CD14-positive monocyte (primary cell): Measurements from ENCODE around the gene AQP10. TPM values are rescaled to one million over a fixed set of nuclear protein-coding genes. Genes with fewer than 3 reads are reported as not detected.

Experiments used
- DNase-seq, 3 donors: peaks; one replicate each; pipeline ENCODE4 v3.0.0-alpha.2; 2011 to 2022
- H2AFZ ChIP-seq: 2 replicates; pipeline ENCODE4 v1.6.0; 2012; ENCODE audit warnings: mild to moderate bottlenecking, low read depth, low read length, inconsistent platforms; ENCODE audit not compliant: insufficient read depth, poor library complexity, severe bottlenecking
- H3K27ac ChIP-seq, 2 donors: 1 replicate in 1 of 2; 2 replicates in 1 of 2; pipeline ENCODE4 v1.5.1; 2012 to 2013; ENCODE audit warnings: low read length in 2 of 2, control low read depth in 1 of 2, inconsistent platforms in 1 of 2, low read depth in 1 of 2, mild to moderate bottlenecking in 1 of 2
- H3K27me3 ChIP-seq, 2 donors: one replicate each; pipeline versions ENCODE4 v1.6.0 to v1.6.1; 2011 to 2013; ENCODE audit warnings: low read length in 2 of 2; ENCODE audit not compliant: control insufficient read depth in 2 of 2, insufficient read depth in 2 of 2
- H3K36me3 ChIP-seq, 2 donors: replicated peaks in 1 of 2; 1 replicate in 1 of 2; 2 replicates in 1 of 2; pipeline versions ENCODE4 v1.5.1 to v1.6.1; 2012 to 2013; ENCODE audit warnings: low read length in 2 of 2, control low read depth in 1 of 2, inconsistent platforms in 1 of 2, mild to moderate bottlenecking in 1 of 2; ENCODE audit not compliant: insufficient read depth in 2 of 2, control insufficient read depth in 1 of 2
- H3K4me1 ChIP-seq, 2 donors: 1 replicate in 1 of 2; 2 replicates in 1 of 2; pipeline versions ENCODE4 v1.5.1 to v1.6.1; 2012 to 2013; ENCODE audit warnings: low read length in 2 of 2, control low read depth in 1 of 2, inconsistent platforms in 1 of 2, mild to moderate bottlenecking in 1 of 2, moderate library complexity in 1 of 2; ENCODE audit not compliant: insufficient read depth in 2 of 2, control insufficient read depth in 1 of 2
- H3K4me2 ChIP-seq: replicated peaks from 2 replicates; pipeline ENCODE3; 2012; ENCODE audit warnings: low read length, moderate library complexity, mild to moderate bottlenecking; ENCODE audit not compliant: poor library complexity, severe bottlenecking; ENCODE audit errors: extremely low read depth
- H3K4me3 ChIP-seq, 3 experiments: fragments of 200-600 bp in 1 of 3; sonication (generic) in 1 of 3; replicated peaks in 1 of 3; 1 replicate in 2 of 3; 2 replicates in 1 of 3; pipeline ENCODE4 v1.5.1; 2011 to 2013; ENCODE audit warnings: low read length in 3 of 3, mild to moderate bottlenecking in 3 of 3, control low read depth in 2 of 3, low read depth in 2 of 3, inconsistent platforms in 1 of 3, moderate library complexity in 1 of 3
- H3K79me2 ChIP-seq: 2 replicates; pipeline ENCODE4 v1.6.0; 2012; ENCODE audit warnings: mild to moderate bottlenecking, control low read depth, inconsistent platforms, low read length, moderate library complexity; ENCODE audit not compliant: insufficient read depth
- H3K9ac ChIP-seq: 2 replicates; pipeline ENCODE4 v1.6.0; 2017; ENCODE audit warnings: low read length, mild to moderate bottlenecking; ENCODE audit not compliant: insufficient read depth, poor library complexity, severe bottlenecking
- H3K9me3 ChIP-seq, 2 donors: replicated peaks in 1 of 2; 1 replicate in 1 of 2; 2 replicates in 1 of 2; pipeline versions ENCODE4 v1.5.1 to v1.6.1; 2012 to 2013; ENCODE audit warnings: low read length in 2 of 2, control low read depth in 1 of 2; ENCODE audit not compliant: control insufficient read depth in 1 of 2, insufficient read depth in 1 of 2
- H4K20me1 ChIP-seq: 2 replicates; pipeline ENCODE4 v1.6.0; 2012; ENCODE audit warnings: mild to moderate bottlenecking, low read length, control low read depth, moderate library complexity; ENCODE audit not compliant: insufficient read depth
- H3K27ac Mint-ChIP-seq, 7 donors: one replicate each; pipeline ENCODE4 v1.8.0; 2020; ENCODE audit warnings: mild to moderate bottlenecking in 7 of 7, mixed read lengths in 7 of 7, moderate library complexity in 6 of 7, inconsistent platforms in 2 of 7
- H3K27me3 Mint-ChIP-seq, 3 donors: one replicate each; pipeline ENCODE4 v1.8.0; 2021 to 2022; ENCODE audit warnings: low read depth in 3 of 3, mild to moderate bottlenecking in 3 of 3, mixed read lengths in 3 of 3, moderate library complexity in 3 of 3, inconsistent platforms in 1 of 3
- H3K36me3 Mint-ChIP-seq, 2 donors: one replicate each; pipeline ENCODE4 v1.8.0; 2020; ENCODE audit warnings: mixed read lengths in 2 of 2, inconsistent platforms in 1 of 2, mild to moderate bottlenecking in 1 of 2
- H3K4me1 Mint-ChIP-seq: one replicate; pipeline ENCODE4 v1.8.0; 2020; ENCODE audit warnings: mild to moderate bottlenecking, mixed read lengths
- H3K4me3 Mint-ChIP-seq, 2 donors: one replicate each; pipeline ENCODE4 v1.8.0; 2020; ENCODE audit warnings: mild to moderate bottlenecking in 2 of 2, mixed read lengths in 2 of 2, moderate library complexity in 1 of 2
- H3K9me3 Mint-ChIP-seq, 7 donors: one replicate each; pipeline ENCODE4 v1.8.0; 2020 to 2022; ENCODE audit warnings: mixed read lengths in 7 of 7, mild to moderate bottlenecking in 6 of 7, moderate library complexity in 6 of 7, inconsistent platforms in 2 of 7
- CTCF ChIP-seq: fragments of 200-600 bp; IDR thresholded peaks from one replicate; pipeline ENCODE4 v1.8.0; 2022; ENCODE audit warnings: antibody characterized with exemption, mild to moderate bottlenecking
- WGBS: methylation state at CpG from one replicate; pipeline ENCODE4 v1.1.5; 2013; ENCODE audit warnings: missing lambda C conversion rate; ENCODE audit not compliant: insufficient coverage; 5-methylcytosine and 5-hydroxymethylcytosine counted together
- intact Hi-C, 2 donors: fragments of 100-400 bp; cut with micrococcal nuclease; formaldehyde crosslinking; loops; one replicate each; pipeline versions ENCODE4 v1.15.0 to v1.15.1; 2023
- polyA plus RNA-seq, 3 donors: library from polyadenylated mRNA; depleted of rRNA in 1 of 3; unstranded in 2 of 3; stranded (reverse) in 1 of 3; fragments of 300-500 nt in 2 of 3; fragments of >200 nt in 1 of 3; fragmentation: Illumina TruSeq in 2 of 3; gene quantifications; 1 replicate in 2 of 3; 2 replicates in 1 of 3; pipeline ENCODE4 v1.2.3, GENCODE V29; 2012 to 2021

Gene AQP10
- polyA plus RNA-seq, 3 donors = 0.09 TPM; not detected in 2

- Mint-ChIP-seq H3K27ac (peak within 1 kb of the TSS in 6 of 7 donors; percentile 36 to 89 (median 74)), H3K4me3 (peak within 1 kb of the TSS; percentile 88 to 93), H3K9me3 (peaks cover 0 to 10% (median 0%) of the 10 kb centered on the region in 7 donors), H3K36me3 (peaks cover 3 to 8% of the 10 kb centered on the region in 2 donors), H3K4me1 (peaks cover 46% of the 10 kb centered on the region), H3K27me3 (peaks cover 49 to 79% (median 56%) of the 10 kb centered on the region in 3 donors)
- Histone ChIP-seq H3K4me3 (peak within 1 kb of the TSS; percentile 48 to 74 (median 50)), H3K9me3 (no peaks in the 10 kb centered on the region), H3K27ac (no peak within 1 kb of the TSS), H3K9ac (peak within 1 kb of the TSS; percentile 58), H3K4me2 (peak within 1 kb of the TSS; percentile 89), H2AFZ (peak within 1 kb of the TSS; percentile 78), H3K36me3 (no peaks in the 10 kb centered on the region), H4K20me1 (peaks cover 3% of the 10 kb centered on the region), H3K79me2 (no peaks in the 10 kb centered on the region), H3K27me3 (peaks cover 2 to 38% of the 10 kb centered on the region in 2 donors), H3K4me1 (peaks cover 35 to 49% of the 10 kb centered on the region in 2 donors)
- intact Hi-C loops = loop anchor here in 1 of 2 donors (5.0 kb wide), 1 partner anchor 82 kb away; the partner anchor contains the start of gene IL6R
- TF ChIP-seq CTCF = peak; percentile 96
- WGBS = 1% methylated on average over 11 of the region's 56 CpGs
- peak; percentile 47 to 66 (median 59) for DNase-seq
Observed at GRCh38 chr1:154324669-154325582, 4.0 kb downstream of the AQP10 start, which contains the start of gene ATP8B2. Gene ATP8B2 (plus strand): TSS chr1:154325525. CDS start chr1:154328142, 2,617 bp downstream.
